Gastroesophageal sphincter (tissue), 4 donors: ENCODE results near the gene PMFBP1. TPM values are rescaled to one million over a fixed set of nuclear protein-coding genes. Genes with fewer than 3 reads are reported as not detected.
A peak's percentile ranks its signal among the peaks of the same experiment; 100 is the strongest.

Experiments
- ATAC-seq: fragments of 150-250 bp; one replicate; pipeline ENCODE4 v1.9.1; 2016; ENCODE audit warnings: mild to moderate bottlenecking, moderate library complexity
- H3K27ac ChIP-seq, 4 donors: fragments of 200-600 bp; sonication (generic) in 3 of 4; 1 replicate in 3 of 4; 2 replicates in 1 of 4; pipeline ENCODE4 v1.5.1; 2016 to 2019
- H3K27me3 ChIP-seq: fragments of 200-600 bp; sonication (generic); one replicate; pipeline ENCODE4 v1.5.1; 2019
- H3K36me3 ChIP-seq, 2 donors: fragments of 200-600 bp; sonication (generic); one replicate each; pipeline ENCODE4 v1.5.1; 2019; ENCODE audit warnings: control low read depth in 1 of 2
- H3K4me1 ChIP-seq, 3 donors: fragments of 200-600 bp; sonication (generic); 1 replicate in 2 of 3; 2 replicates in 1 of 3; pipeline ENCODE4 v1.5.1; 2016 to 2019; ENCODE audit warnings: control low read depth in 2 of 3
- H3K4me3 ChIP-seq, 2 donors: fragments of 200-600 bp; sonication (generic); one replicate each; pipeline ENCODE4 v1.5.1; 2019; ENCODE audit warnings: mild to moderate bottlenecking in 1 of 2, moderate library complexity in 1 of 2
- H3K9me3 ChIP-seq, 3 donors: fragments of 200-600 bp; sonication (generic); one replicate each; pipeline ENCODE4 v1.5.1; 2017 to 2019; ENCODE audit warnings: control low read depth in 2 of 3
- EP300 ChIP-seq: sonication (generic); formaldehyde crosslinking; IDR thresholded peaks from one replicate; pipeline ENCODE4 v1.6.1; 2017; ENCODE audit warnings: antibody characterized with exemption, mild to moderate bottlenecking
- POLR2A ChIP-seq, 2 donors: fragments of 450-650 bp; IDR thresholded peaks; one replicate each; pipeline ENCODE4 v1.6.1; 2017; ENCODE audit warnings: antibody characterized with exemption in 2 of 2, mild to moderate bottlenecking in 2 of 2, moderate library complexity in 1 of 2
- POLR2AphosphoS5 ChIP-seq: sonication (generic); formaldehyde crosslinking; IDR thresholded peaks from one replicate; pipeline ENCODE4 v1.6.1; 2017; ENCODE audit warnings: antibody characterized with exemption
- WGBS, 2 donors: methylation state at CpG; one replicate each; pipeline ENCODE4 v1.1.5; 2018; ENCODE audit warnings: low coverage in 1 of 2; 5-methylcytosine and 5-hydroxymethylcytosine counted together
- total RNA-seq, 4 donors: library from RNA; depleted of rRNA; stranded (reverse); fragments of >200 nt; gene quantifications; one replicate each; pipeline ENCODE4 v1.1.0, GENCODE V29; 2016
- TF ChIP-seq, protein P1 (sequence below), 4 experiments: fragments of 200-600 bp in 2 of 4; fragments of 450-650 bp in 2 of 4; sonication (generic) in 1 of 4; IDR thresholded peaks; one replicate each; pipeline ENCODE4 v1.5.1; 2017 to 2019; ENCODE audit warnings: antibody characterized with exemption in 4 of 4, mild to moderate bottlenecking in 2 of 4, moderate library complexity in 2 of 4

The PMFBP1 gene
- total RNA-seq, 4 donors from 2014 or later, result 0.16 to 0.81 (median 0.39) TPM; not detected in 1

- WGBS, 2 donors, result 59 to 76% methylated on average over 5 to 7 of the region's 8 CpGs
- no peaks in the 10 kb centered on the region for H3K27me3 ChIP-seq
- H3K4me1 ChIP-seq, result peaks cover 0 to 9% (median 0%) of the 10 kb centered on the region in 3 donors
- peaks cover 0 to 14% of the 10 kb centered on the region in 2 donors for H3K36me3 ChIP-seq
- peak overlapping the region in 3 of 4 donors; percentile 24 to 25 (median 24) for H3K27ac ChIP-seq
- no peak overlapping the region for H3K4me3 ChIP-seq
- TF ChIP-seq POLR2AphosphoS5 (peak; percentile 71), EP300 (no peak), POLR2A (IDR thresholded peaks at IDR 0.05) (no peak)
- TF ChIP-seq, protein P1, sequence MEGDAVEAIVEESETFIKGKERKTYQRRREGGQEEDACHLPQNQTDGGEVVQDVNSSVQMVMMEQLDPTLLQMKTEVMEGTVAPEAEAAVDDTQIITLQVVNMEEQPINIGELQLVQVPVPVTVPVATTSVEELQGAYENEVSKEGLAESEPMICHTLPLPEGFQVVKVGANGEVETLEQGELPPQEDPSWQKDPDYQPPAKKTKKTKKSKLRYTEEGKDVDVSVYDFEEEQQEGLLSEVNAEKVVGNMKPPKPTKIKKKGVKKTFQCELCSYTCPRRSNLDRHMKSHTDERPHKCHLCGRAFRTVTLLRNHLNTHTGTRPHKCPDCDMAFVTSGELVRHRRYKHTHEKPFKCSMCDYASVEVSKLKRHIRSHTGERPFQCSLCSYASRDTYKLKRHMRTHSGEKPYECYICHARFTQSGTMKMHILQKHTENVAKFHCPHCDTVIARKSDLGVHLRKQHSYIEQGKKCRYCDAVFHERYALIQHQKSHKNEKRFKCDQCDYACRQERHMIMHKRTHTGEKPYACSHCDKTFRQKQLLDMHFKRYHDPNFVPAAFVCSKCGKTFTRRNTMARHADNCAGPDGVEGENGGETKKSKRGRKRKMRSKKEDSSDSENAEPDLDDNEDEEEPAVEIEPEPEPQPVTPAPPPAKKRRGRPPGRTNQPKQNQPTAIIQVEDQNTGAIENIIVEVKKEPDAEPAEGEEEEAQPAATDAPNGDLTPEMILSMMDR (IDR thresholded peaks at IDR 0.05), result no peak
- H3K9me3 ChIP-seq, result no peaks in the 10 kb centered on the region
- peak; percentile 43 for ATAC-seq
These were observed 98.3 kb downstream of the PMFBP1 start for GRCh38 chr16:72073560-72074230.

- H3K4me3 ChIP-seq, result no peak overlapping the region
- no peak for ATAC-seq
These were observed 99.2 kb downstream of the PMFBP1 start for GRCh38 chr16:72072514-72073342.

More at GRCh38 chr16:72072514-72073342, 99.2 kb downstream of the PMFBP1 start:
- 45 to 58% methylated on average over 11 to 12 of the region's 12 CpGs for WGBS, 2 donors
- no peaks in the 10 kb centered on the region for H3K27me3 ChIP-seq
- no peaks in the 10 kb centered on the region for H3K9me3 ChIP-seq
- peaks cover 0 to 6% of the 10 kb centered on the region in 2 donors for H3K36me3 ChIP-seq
- TF ChIP-seq POLR2AphosphoS5, result peak; percentile 39
- TF ChIP-seq POLR2A (IDR thresholded peaks at IDR 0.05), result no peak
- TF ChIP-seq, protein P1 (IDR thresholded peaks at IDR 0.05), result no peak
- no peak for TF ChIP-seq EP300
- peak overlapping the region in 3 of 4 donors; percentile 10 to 58 (median 16) for H3K27ac ChIP-seq
- H3K4me1 ChIP-seq, result peaks cover 0 to 9% (median 0%) of the 10 kb centered on the region in 3 donors

Other genes starting within 250 kb of the PMFBP1 start
- gene PKD1L3, start 171.8 kb downstream of the PMFBP1 start, total RNA-seq, result under 1 TPM in 3 of 4 donors, not detected in 1; 0.13 to 0.35 (median 0.16) TPM
- 1 to 10 TPM; 4.5 to 7.8 (median 6.5) TPM for gene DHODH, start 163.4 kb downstream of the PMFBP1 start, total RNA-seq
- 1 to 10 TPM in 2 of 4 donors, not detected in 2; 2.9 to 3.4 TPM for gene HP, start 117.7 kb downstream of the PMFBP1 start, total RNA-seq
- 1 to 10 TPM in 1 of 4 donors, under 1 TPM in 1, not detected in 2; 0.50 to 2.6 TPM for gene HPR, start 108.9 kb downstream of the PMFBP1 start, total RNA-seq
- gene TXNL4B, start 78.5 kb downstream of the PMFBP1 start, total RNA-seq, result 10 to 100 TPM in 1 of 4 donors, 1 to 10 TPM in 3; 5.8 to 10.6 (median 8.6) TPM
- gene DHX38, start 78.3 kb downstream of the PMFBP1 start, total RNA-seq, result 10 to 100 TPM; 32.8 to 73.8 (median 54.4) TPM